ENCODE measurements around the gene GJB6. TPM values are rescaled to one million over a fixed set of nuclear protein-coding genes. Genes with fewer than 3 reads are reported as not detected.

Gene GJB6
- total and polyA plus RNA-seq, 2 donors (not counting 3 experiments of a cell fraction or from before 2014, with no cell fraction given), result not detected

- H3K4me1 ChIP-seq (ENCODE audit: control insufficient read depth, extremely low read depth, insufficient read depth, low read length), result no peaks in the 10 kb centered on the region
- dilution Hi-C loops (cut with MboI; ENCODE audit: extremely low pct_ligation_motif_present, low sequenced_read_pairs) (no loop called here), intact Hi-C loops (cut with micrococcal nuclease) (no loop called here)
- peaks cover 9 to 18% of the 10 kb centered on the region in 2 experiments for H3K27me3 ChIP-seq (ENCODE audit: control insufficient read depth in 2 of 2, insufficient read depth in 2 of 2, low read length in 2 of 2)
- H3K79me2 ChIP-seq (ENCODE audit: control insufficient read depth, insufficient read depth, low read length), result no peaks in the 10 kb centered on the region
- no peak overlapping the region for H3K27ac ChIP-seq (ENCODE audit: insufficient read depth, low read depth, low read length)
- BruUV-seq (replicated peaks), result no TSS peak
- no peak overlapping the region for H3K4me2 ChIP-seq (ENCODE audit: insufficient read depth, low read length)
- no peaks in the 10 kb centered on the region for H3K9me1 ChIP-seq (replicated peaks; ENCODE audit: control insufficient read depth, extremely low read depth, insufficient read depth, low read length)
- no peak for DNase-seq (ENCODE audit: low read depth, low spot score)
- ChIA-PET POLR2A (no interaction called here), CTCF (interaction anchor here (1.8 kb wide), 1 partner anchor 9 kb away, joined by 8 read pairs; no protein-coding TSS in a partner anchor)
- H3K9me3 ChIP-seq (replicated peaks; ENCODE audit: control insufficient read depth, insufficient read depth, low read length), result no peaks in the 10 kb centered on the region
- no peak for FAIRE-seq
- no peak overlapping the region for H3K4me3 ChIP-seq (replicated peaks in 1 of 3; ENCODE audit: insufficient read depth in 1 of 3, low read depth in 1 of 3, low read length in 3 of 3)
- no peak overlapping the region for H3K9ac ChIP-seq (replicated peaks; ENCODE audit: extremely low read depth, insufficient read depth, low read length)
- no peak overlapping the region for H2AFZ ChIP-seq (ENCODE audit: low read depth, low read length)
- TF ChIP-seq FOS (IDR thresholded peaks at IDR 0.05; ENCODE audit: borderline replicate concordance, insufficient read depth, low read length), result no peak
- no peaks in the 10 kb centered on the region for H3K36me3 ChIP-seq (ENCODE audit: control insufficient read depth in 2 of 2, extremely low read depth in 1 of 2, insufficient read depth in 2 of 2, low read length in 2 of 2)
- H4K20me1 ChIP-seq (replicated peaks; ENCODE audit: control insufficient read depth, extremely low read depth, insufficient read depth, low read length), result no peaks in the 10 kb centered on the region
Measured at GRCh38 chr13:20206065-20206697, 25.9 kb downstream of the GJB6 start.

GRCh38 chr13:20198781-20199180 lies 33.3 kb downstream of the GJB6 start:
- no TSS peak for BruUV-seq (replicated peaks)
- no peak overlapping the region for H3K27ac ChIP-seq (ENCODE audit: insufficient read depth, low read depth, low read length)
- dilution Hi-C loops (cut with MboI; ENCODE audit: extremely low pct_ligation_motif_present, low sequenced_read_pairs), result no loop called here
- no peaks in the 10 kb centered on the region for H3K9me1 ChIP-seq (replicated peaks; ENCODE audit: control insufficient read depth, extremely low read depth, insufficient read depth, low read length)
- no peak overlapping the region for H3K4me3 ChIP-seq (replicated peaks in 1 of 3; ENCODE audit: insufficient read depth in 1 of 3, low read depth in 1 of 3, low read length in 3 of 3)
- H3K4me1 ChIP-seq (ENCODE audit: control insufficient read depth, extremely low read depth, insufficient read depth, low read length), result no peaks in the 10 kb centered on the region
- FAIRE-seq (no peak), DNase-seq (ENCODE audit: low read depth, low spot score) (no peak)
- intact Hi-C loops (cut with micrococcal nuclease), result loop anchor here (2.0 to 5.0 kb wide), 2 partner anchors 18 to 729 kb away; no protein-coding TSS in a partner anchor
- no peak overlapping the region for H3K9ac ChIP-seq (replicated peaks; ENCODE audit: extremely low read depth, insufficient read depth, low read length)
- H3K36me3 ChIP-seq (ENCODE audit: control insufficient read depth in 2 of 2, extremely low read depth in 1 of 2, insufficient read depth in 2 of 2, low read length in 2 of 2), result no peaks in the 10 kb centered on the region
- no peak for TF ChIP-seq JUN (IDR thresholded peaks at IDR 0.05; ENCODE audit: borderline replicate concordance, insufficient read depth, insufficient read length, low read depth)
- TF ChIP-seq MAX (IDR thresholded peaks at IDR 0.05; ENCODE audit: insufficient read depth, insufficient read length), result no peak
- TF ChIP-seq MYC (IDR thresholded peaks at IDR 0.05; ENCODE audit: low read depth, low read length), result no peak
- no peak for TF ChIP-seq GATA2 (IDR thresholded peaks at IDR 0.05; ENCODE audit: insufficient read depth, insufficient read length, low read depth, low read length)
- no peak for TF ChIP-seq POLR2AphosphoS5 (IDR thresholded peaks at IDR 0.05; ENCODE audit: insufficient read depth, low read depth, low read length)
- TF ChIP-seq POLR2A (IDR thresholded peaks at IDR 0.05; ENCODE audit: low read depth, low read length), result no peak
- no peak for TF ChIP-seq EZH2 (IDR thresholded peaks at IDR 0.05; ENCODE audit: borderline replicate concordance, low read depth, low read length, severe bottlenecking)
- TF ChIP-seq CTCF (IDR thresholded peaks at IDR 0.05; ENCODE audit: extremely low read depth in 1 of 2, insufficient read depth in 1 of 2, low read depth in 1 of 2, low read length in 2 of 2), result no peak
- TF ChIP-seq FOS (IDR thresholded peaks at IDR 0.05; ENCODE audit: borderline replicate concordance, insufficient read depth, low read length), result no peak
- no peak overlapping the region for H2AFZ ChIP-seq (ENCODE audit: low read depth, low read length)
- no peak overlapping the region for H3K4me2 ChIP-seq (ENCODE audit: insufficient read depth, low read length)
- no peaks in the 10 kb centered on the region for H3K79me2 ChIP-seq (ENCODE audit: control insufficient read depth, insufficient read depth, low read length)
- peaks cover 46 to 63% of the 10 kb centered on the region in 2 experiments for H3K27me3 ChIP-seq (ENCODE audit: control insufficient read depth in 2 of 2, insufficient read depth in 2 of 2, low read length in 2 of 2)
- H4K20me1 ChIP-seq (replicated peaks; ENCODE audit: control insufficient read depth, extremely low read depth, insufficient read depth, low read length), result no peaks in the 10 kb centered on the region
- CTCF ChIA-PET, result interaction anchor here (0.7 to 5.1 kb wide), 2 partner anchors 294 to 727 kb away, joined by 3 to 109 read pairs; no protein-coding TSS in a partner anchor
- POLR2A ChIA-PET, result no interaction called here
- no peaks in the 10 kb centered on the region for H3K9me3 ChIP-seq (replicated peaks; ENCODE audit: control insufficient read depth, insufficient read depth, low read length)
